ENCODE measurements around the gene SDHAF2. TPM values are rescaled to one million over a fixed set of nuclear protein-coding genes. Genes with fewer than 3 reads are reported as not detected.

SDHAF2 gene
- total and polyA plus RNA-seq, 2 of the 13 experiments (the other 11 are each of a cell fraction or from before 2014, with no cell fraction given), result 44.2 to 70.4 TPM

DNA sequence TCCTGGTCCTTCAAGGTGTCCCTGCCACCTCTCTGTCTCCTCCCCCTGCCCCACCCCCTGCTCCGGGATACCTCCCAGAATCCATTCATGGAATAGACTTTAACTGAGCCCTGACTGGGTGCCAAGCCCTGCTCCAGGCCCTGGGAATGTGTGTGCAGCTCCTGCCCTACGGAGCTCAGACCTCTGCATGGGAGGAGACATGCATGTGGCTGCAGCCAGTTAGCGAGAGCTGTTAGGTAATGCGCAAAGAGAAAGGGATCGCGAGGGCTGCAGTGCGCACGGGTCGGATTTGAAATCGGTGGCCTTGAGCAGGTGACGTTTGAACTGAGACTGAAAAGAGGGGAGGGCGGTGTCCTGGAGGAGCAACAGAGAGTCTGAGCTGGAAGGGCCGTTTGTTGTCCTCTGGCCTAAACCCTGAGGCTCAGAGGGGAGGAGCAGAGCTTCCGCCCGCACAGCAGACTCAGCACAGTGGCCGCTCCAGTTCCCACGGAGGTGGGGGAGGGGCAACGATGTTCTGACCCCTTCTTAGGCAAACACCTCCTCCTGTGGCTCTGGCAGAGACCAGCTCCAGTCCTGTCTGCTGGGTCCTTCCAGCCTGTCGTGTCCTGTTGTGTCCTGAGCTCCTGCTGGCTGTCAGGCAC, 58.8 kb downstream of the SDHAF2 start (continued):
- TF ChIP-seq ZNF367 (CRISPR knock-in tag; IDR thresholded peaks at IDR 0.05; ENCODE audit: borderline replicate concordance) (no peak), ZNF280B (CRISPR knock-in tag; IDR thresholded peaks at IDR 0.05; ENCODE audit: borderline replicate concordance) (no peak; the same call in 1 of the 2 replicates), SMARCE1 (IDR thresholded peaks at IDR 0.05; ENCODE audit: borderline replicate concordance) (no peak), POLR2AphosphoS5 (IDR thresholded peaks at IDR 0.05; ENCODE audit: low read depth, low read length) (no peak), ZMAT3 (CRISPR knock-in tag; conservative IDR thresholded peaks at IDR 0.05) (0 out of 2 replicates have a peak, but pooled peaks have one; percentile 69), TEAD3 (CRISPR knock-in tag; optimal IDR thresholded peaks at IDR 0.05; ENCODE audit: borderline replicate concordance) (no peak), EEA1 (CRISPR knock-in tag; IDR thresholded peaks at IDR 0.05; ENCODE audit: borderline replicate concordance) (no peak), TARDBP (CRISPR knock-in tag; IDR thresholded peaks at IDR 0.05) (peak; percentile 80), NFYB (CRISPR knock-in tag; IDR thresholded peaks at IDR 0.05) (0 out of 2 replicates have a peak, but pooled peaks have one; percentile 28), PRDM4 (CRISPR knock-in tag; IDR thresholded peaks at IDR 0.05; ENCODE audit: borderline replicate concordance) (no peak), ZNF615 (CRISPR knock-in tag; IDR thresholded peaks at IDR 0.05; ENCODE audit: borderline replicate concordance) (no peak), FOXK2 (IDR thresholded peaks at IDR 0.05) (no peak), ZNF660 (CRISPR knock-in tag; IDR thresholded peaks at IDR 0.05; ENCODE audit: borderline replicate concordance, low read depth) (no peak), PAF1 (CRISPR knock-in tag; IDR thresholded peaks at IDR 0.05) (no peak)
- TF ChIP-seq, protein P1, sequence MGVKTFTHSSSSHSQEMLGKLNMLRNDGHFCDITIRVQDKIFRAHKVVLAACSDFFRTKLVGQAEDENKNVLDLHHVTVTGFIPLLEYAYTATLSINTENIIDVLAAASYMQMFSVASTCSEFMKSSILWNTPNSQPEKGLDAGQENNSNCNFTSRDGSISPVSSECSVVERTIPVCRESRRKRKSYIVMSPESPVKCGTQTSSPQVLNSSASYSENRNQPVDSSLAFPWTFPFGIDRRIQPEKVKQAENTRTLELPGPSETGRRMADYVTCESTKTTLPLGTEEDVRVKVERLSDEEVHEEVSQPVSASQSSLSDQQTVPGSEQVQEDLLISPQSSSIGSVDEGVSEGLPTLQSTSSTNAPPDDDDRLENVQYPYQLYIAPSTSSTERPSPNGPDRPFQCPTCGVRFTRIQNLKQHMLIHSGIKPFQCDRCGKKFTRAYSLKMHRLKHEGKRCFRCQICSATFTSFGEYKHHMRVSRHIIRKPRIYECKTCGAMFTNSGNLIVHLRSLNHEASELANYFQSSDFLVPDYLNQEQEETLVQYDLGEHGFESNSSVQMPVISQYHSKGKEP (CRISPR knock-in tag; IDR thresholded peaks at IDR 0.05), result no peak
- TF ChIP-seq, protein P2, sequence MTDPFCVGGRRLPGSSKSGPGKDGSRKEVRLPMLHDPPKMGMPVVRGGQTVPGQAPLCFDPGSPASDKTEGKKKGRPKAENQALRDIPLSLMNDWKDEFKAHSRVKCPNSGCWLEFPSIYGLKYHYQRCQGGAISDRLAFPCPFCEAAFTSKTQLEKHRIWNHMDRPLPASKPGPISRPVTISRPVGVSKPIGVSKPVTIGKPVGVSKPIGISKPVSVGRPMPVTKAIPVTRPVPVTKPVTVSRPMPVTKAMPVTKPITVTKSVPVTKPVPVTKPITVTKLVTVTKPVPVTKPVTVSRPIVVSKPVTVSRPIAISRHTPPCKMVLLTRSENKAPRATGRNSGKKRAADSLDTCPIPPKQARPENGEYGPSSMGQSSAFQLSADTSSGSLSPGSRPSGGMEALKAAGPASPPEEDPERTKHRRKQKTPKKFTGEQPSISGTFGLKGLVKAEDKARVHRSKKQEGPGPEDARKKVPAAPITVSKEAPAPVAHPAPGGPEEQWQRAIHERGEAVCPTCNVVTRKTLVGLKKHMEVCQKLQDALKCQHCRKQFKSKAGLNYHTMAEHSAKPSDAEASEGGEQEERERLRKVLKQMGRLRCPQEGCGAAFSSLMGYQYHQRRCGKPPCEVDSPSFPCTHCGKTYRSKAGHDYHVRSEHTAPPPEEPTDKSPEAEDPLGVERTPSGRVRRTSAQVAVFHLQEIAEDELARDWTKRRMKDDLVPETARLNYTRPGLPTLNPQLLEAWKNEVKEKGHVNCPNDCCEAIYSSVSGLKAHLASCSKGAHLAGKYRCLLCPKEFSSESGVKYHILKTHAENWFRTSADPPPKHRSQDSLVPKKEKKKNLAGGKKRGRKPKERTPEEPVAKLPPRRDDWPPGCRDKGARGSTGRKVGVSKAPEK (CRISPR knock-in tag; IDR thresholded peaks at IDR 0.05; ENCODE audit: borderline replicate concordance), result no peak
- TF ChIP-seq, protein P3, sequence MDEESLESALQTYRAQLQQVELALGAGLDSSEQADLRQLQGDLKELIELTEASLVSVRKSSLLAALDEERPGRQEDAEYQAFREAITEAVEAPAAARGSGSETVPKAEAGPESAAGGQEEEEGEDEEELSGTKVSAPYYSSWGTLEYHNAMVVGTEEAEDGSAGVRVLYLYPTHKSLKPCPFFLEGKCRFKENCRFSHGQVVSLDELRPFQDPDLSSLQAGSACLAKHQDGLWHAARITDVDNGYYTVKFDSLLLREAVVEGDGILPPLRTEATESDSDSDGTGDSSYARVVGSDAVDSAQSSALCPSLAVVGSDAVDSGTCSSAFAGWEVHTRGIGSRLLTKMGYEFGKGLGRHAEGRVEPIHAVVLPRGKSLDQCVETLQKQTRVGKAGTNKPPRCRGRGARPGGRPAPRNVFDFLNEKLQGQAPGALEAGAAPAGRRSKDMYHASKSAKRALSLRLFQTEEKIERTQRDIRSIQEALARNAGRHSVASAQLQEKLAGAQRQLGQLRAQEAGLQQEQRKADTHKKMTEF (CRISPR knock-in tag; IDR thresholded peaks at IDR 0.05), result peak; percentile 69
